Measurements from ENCODE around the gene SLC36A3. TPM values are rescaled to one million over a fixed set of nuclear protein-coding genes. Genes with fewer than 3 reads are reported as not detected.

SLC36A3 gene
- not detected in 2 replicates for total RNA-seq
- polyA plus RNA-seq, result not detected in 2 replicates

GRCh38 chr5:151303666-151304065, at the start of gene SLC36A3:
Gene SLC36A3 (minus strand): TSS chr5:151303766. CDS start chr5:151303354, 412 bp downstream.
- Histone ChIP-seq H3K9me3 (ENCODE audit: low read depth) (no peaks in the 10 kb centered on the region), H3K27me3 (no peaks in the 10 kb centered on the region), H3K4me3 (no peak within 1 kb of the TSS), H3K4me1 (ENCODE audit: low read depth) (no peaks in the 10 kb centered on the region), H3K27ac (no peak within 1 kb of the TSS), H3K36me3 (no peaks in the 10 kb centered on the region)
- TF ChIP-seq CTCF (IDR thresholded peaks at IDR 0.05; ENCODE audit: low read depth, low read length), result no peak
- no peak for DNase-seq (ENCODE audit: low read depth in 1 of 2, low spot score in 1 of 2)

GRCh38 chr5:151351671-151352070, 48.1 kb upstream of the SLC36A3 start:
- TF ChIP-seq CTCF (IDR thresholded peaks at IDR 0.05; ENCODE audit: low read depth, low read length), result no peak
- no peaks in the 10 kb centered on the region for H3K4me1 ChIP-seq (ENCODE audit: low read depth)
- no peak overlapping the region for H3K27ac ChIP-seq
- H3K27me3 ChIP-seq, result no peaks in the 10 kb centered on the region
- no peaks in the 10 kb centered on the region for H3K9me3 ChIP-seq (ENCODE audit: low read depth)
- peak in 1 of 2 donors; percentile 11 for DNase-seq (ENCODE audit: low read depth in 1 of 2, low spot score in 1 of 2)
- no peaks in the 10 kb centered on the region for H3K36me3 ChIP-seq
- no peak overlapping the region for H3K4me3 ChIP-seq

- Histone ChIP-seq H3K27ac (no peak overlapping the region), H3K4me1 (ENCODE audit: low read depth) (peaks cover 6% of the 10 kb centered on the region), H3K27me3 (no peaks in the 10 kb centered on the region), H3K36me3 (no peaks in the 10 kb centered on the region), H3K9me3 (ENCODE audit: low read depth) (no peaks in the 10 kb centered on the region), H3K4me3 (no peak overlapping the region)
- TF ChIP-seq CTCF (IDR thresholded peaks at IDR 0.05; ENCODE audit: low read depth, low read length), result no peak
- DNase-seq (ENCODE audit: low read depth in 1 of 2, low spot score in 1 of 2), result no peak
Measured at GRCh38 chr5:151348789-151349188, 45.2 kb upstream of the SLC36A3 start.

- H3K36me3 ChIP-seq, result no peaks in the 10 kb centered on the region
- H3K27me3 ChIP-seq, result no peaks in the 10 kb centered on the region
- no peak within 1 kb of the TSS for H3K4me3 ChIP-seq
- peaks cover 6% of the 10 kb centered on the region for H3K4me1 ChIP-seq (ENCODE audit: low read depth)
- no peak within 1 kb of the TSS for H3K27ac ChIP-seq
- H3K9me3 ChIP-seq (ENCODE audit: low read depth), result no peaks in the 10 kb centered on the region
- DNase-seq (ENCODE audit: low read depth in 1 of 2, low spot score in 1 of 2), result no peak
- no peak for TF ChIP-seq CTCF (IDR thresholded peaks at IDR 0.05; ENCODE audit: low read depth, low read length)
Measured at GRCh38 chr5:151347369-151347768, 43.8 kb upstream of the SLC36A3 start, which contains the start of gene SLC36A2. Gene SLC36A2 (minus strand): TSS chr5:151347559. CDS start chr5:151347460, 99 bp downstream.

- no peaks in the 10 kb centered on the region for H3K36me3 ChIP-seq
- no peak overlapping the region for H3K4me3 ChIP-seq
- no peak for TF ChIP-seq CTCF (IDR thresholded peaks at IDR 0.05; ENCODE audit: low read depth, low read length)
Measured at GRCh38 chr5:151345808-151346478, 42.4 kb upstream of the SLC36A3 start.

More at GRCh38 chr5:151345808-151346478, 42.4 kb upstream of the SLC36A3 start:
- Histone ChIP-seq H3K9me3 (ENCODE audit: low read depth) (no peaks in the 10 kb centered on the region), H3K4me1 (ENCODE audit: low read depth) (peaks cover 6% of the 10 kb centered on the region), H3K27ac (no peak overlapping the region), H3K27me3 (peaks cover 4% of the 10 kb centered on the region)
- peak in 1 of 2 donors; percentile 42 for DNase-seq (ENCODE audit: low read depth in 1 of 2, low spot score in 1 of 2)
